GM12878 (cell line): ENCODE data around the gene CDH16. TPM values are rescaled to one million over a fixed set of nuclear protein-coding genes. Genes with fewer than 3 reads are reported as not detected.

Source experiments
- ATAC-seq: fragments of 200-7000 bp; cut with Tn5 transposase; 3 replicates; pipeline ENCODE4 v1.9.1; 2020; ENCODE audit warnings: mild to moderate bottlenecking, moderate library complexity
- BruUV-seq: library from RNA; stranded (reverse); fragments of 400-500 nt; replicated peaks from 2 replicates; lab custom pipeline; 2021; lab: Mats Ljungman, UMichigan
- CTCF ChIA-PET: fragments of 300-600 bp; sonication (Branson Sonifier 250); formaldehyde crosslinking; extraction: SDS; loops from one replicate; lab custom pipeline; 2021; ENCODE audit warnings: inconsistent platforms; lab: Yijun Ruan, JAX
- POLR2A ChIA-PET: fragments of 350-600 bp; formaldehyde crosslinking; extraction: SDS; loops from one replicate; lab custom pipeline; 2021; ENCODE audit warnings: inconsistent platforms; lab: Charles Lee
- RAD21 ChIA-PET: fragments of 300-600 bp; sonication (Branson Sonifier 250); formaldehyde crosslinking; loops from one replicate; lab custom pipeline; 2023; ENCODE audit warnings: antibody characterized with exemption; ENCODE audit not compliant: unreplicated experiment; lab: Charles Lee
- SMC1A ChIA-PET: fragments of 300-600 bp; sonication (Branson Sonifier 250); formaldehyde crosslinking; loops from one replicate; lab custom pipeline; 2023; ENCODE audit not compliant: unreplicated experiment, uncharacterized antibody; lab: Charles Lee
- DNase-seq: peaks from one replicate; pipeline ENCODE4 v3.0.0-alpha.2; 2011; ENCODE audit warnings: low read depth, low spot score
- FAIRE-seq: peaks from 3 replicates; lab custom pipeline; 2011; peaks lifted over from hg19 to GRCh38; lab: Jason Lieb, UNC
- H2AFZ ChIP-seq: 2 replicates; pipeline ENCODE4 v1.6.0; 2011; ENCODE audit warnings: low read depth, low read length, control low read depth; ENCODE audit not compliant: control insufficient read depth
- H3K27ac ChIP-seq: 2 replicates; pipeline ENCODE4 v1.5.1; 2011; ENCODE audit warnings: control low read depth; ENCODE audit not compliant: control insufficient read depth, insufficient read depth
- H3K27me3 ChIP-seq, 2 experiments: replicated peaks in 1 of 2; 2 replicates each; pipeline versions ENCODE4 v1.6.0 to v1.6.1; 2011; ENCODE audit warnings: low read length in 1 of 2; ENCODE audit not compliant: control insufficient read depth in 2 of 2, insufficient read depth in 2 of 2
- H3K36me3 ChIP-seq, 2 experiments: 2 replicates each; pipeline ENCODE4 v1.5.1; 2011; ENCODE audit warnings: low read length in 1 of 2; ENCODE audit not compliant: control insufficient read depth in 2 of 2, insufficient read depth in 2 of 2
- H3K4me1 ChIP-seq: 2 replicates; pipeline ENCODE4 v1.6.1; 2011; ENCODE audit warnings: mild to moderate bottlenecking, low read length, moderate library complexity, mixed read lengths; ENCODE audit not compliant: control insufficient read depth, insufficient read depth
- H3K4me2 ChIP-seq: 2 replicates; pipeline ENCODE4 v1.6.0; 2011; ENCODE audit warnings: control low read depth; ENCODE audit not compliant: control insufficient read depth, insufficient read depth
- H3K4me3 ChIP-seq: fragments of 200-600 bp; sonication (generic); 2 replicates; pipeline ENCODE4 v1.5.1; 2016
- H3K79me2 ChIP-seq: 2 replicates; pipeline ENCODE4 v1.6.0; 2011; ENCODE audit warnings: low read length; ENCODE audit not compliant: control insufficient read depth, insufficient read depth
- H3K9ac ChIP-seq: 2 replicates; pipeline ENCODE4 v1.8.0; 2011; ENCODE audit warnings: low read length, control low read depth, mixed read lengths; ENCODE audit not compliant: control insufficient read depth, insufficient read depth
- H3K9me3 ChIP-seq: replicated peaks from 3 replicates; pipeline ENCODE4 v1.5.1; 2011; ENCODE audit warnings: mild to moderate bottlenecking, low read length; ENCODE audit not compliant: control insufficient read depth, insufficient read depth
- H4K20me1 ChIP-seq: 2 replicates; pipeline ENCODE4 v1.6.0; 2011; ENCODE audit not compliant: control insufficient read depth, insufficient read depth
- CTCF ChIP-seq, 3 experiments: IDR thresholded peaks in 2 of 3; conservative IDR thresholded peaks in 1 of 3; 2 replicates each; pipeline ENCODE4 v1.5.1; 2011; ENCODE audit warnings: low read depth in 3 of 3, low read length in 3 of 3, mild to moderate bottlenecking in 3 of 3, control low read depth in 2 of 3, moderate library complexity in 2 of 3, inconsistent platforms in 1 of 3, mixed read lengths in 1 of 3; ENCODE audit not compliant: control insufficient read depth in 2 of 3, insufficient read depth in 1 of 3; ENCODE audit errors: extremely low read depth in 1 of 3
- NFXL1 ChIP-seq: fragments of 450-650 bp; IDR thresholded peaks from 2 replicates; pipeline ENCODE4 v1.6.1; 2017; ENCODE audit warnings: antibody characterized with exemption, mild to moderate bottlenecking, borderline replicate concordance
- ZNF207 ChIP-seq: fragments of 450-650 bp; IDR thresholded peaks from 2 replicates; pipeline ENCODE4 v1.6.1; 2014; ENCODE audit warnings: antibody characterized with exemption, mild to moderate bottlenecking, borderline replicate concordance
- WGBS: methylation state at CpG from one replicate; pipeline ENCODE4 v1.1.6; 2016; ENCODE audit warnings: low lambda C conversion rate; ENCODE audit not compliant: insufficient replicate concordance, insufficient coverage; ENCODE audit errors: missing lambda C conversion rate; 5-methylcytosine and 5-hydroxymethylcytosine counted together
- in situ Hi-C: fragments of 300-500 bp; cut with MboI; formaldehyde crosslinking; loops from 9 replicates; pipeline ENCODE4 v1.14.3; 2018; ENCODE audit warnings: mixed read lengths
- intact Hi-C: fragments of 100-400 bp; cut with micrococcal nuclease; formaldehyde crosslinking; loops from one replicate; pipeline ENCODE4 v1.14.2; 2022; ENCODE audit not compliant: unreplicated experiment
- polyA plus RNA-seq, 11 experiments: library from polyadenylated mRNA; depleted of rRNA in 4 of 11; unstranded in 6 of 11; stranded (reverse) in 5 of 11; fragments of >200 nt; fragmentation: Nextera tagmentation in 4 of 11; fragmentation: Illumina TruSeq in 1 of 11; extraction: Ambion mirVana in 4 of 11; extraction: Trizol in 1 of 11; gene quantifications; 1 replicate in 1 of 11; 2 replicates in 10 of 11; pipeline versions ENCODE4 v1.2.1 to v1.2.3, GENCODE V29; 2011 to 2016; ENCODE audit warnings: inconsistent platforms in 2 of 11, missing spikeins in 2 of 11, low read depth in 1 of 11
- total RNA-seq, 4 experiments: library from RNA; depleted of rRNA in 3 of 4; stranded (reverse); fragments of >200 nt in 3 of 4; fragmentation: Illumina TruSeq in 1 of 4; extraction: Trizol in 1 of 4; gene quantifications; 2 replicates each; pipeline versions ENCODE4 v1.2.1 to v1.2.3, GENCODE V29; 2013 to 2021
- TF ChIP-seq, protein P1 (sequence below): fragments of 450-650 bp; IDR thresholded peaks from 2 replicates; pipeline ENCODE4 v1.6.1; 2016; ENCODE audit warnings: mild to moderate bottlenecking
- TF ChIP-seq, protein P2 (sequence below): IDR thresholded peaks from 2 replicates; pipeline ENCODE4 v1.6.1; 2011; ENCODE audit warnings: mild to moderate bottlenecking, low read depth, low read length, moderate library complexity; ENCODE audit not compliant: insufficient replicate concordance

CDH16 gene
- total and polyA plus RNA-seq, 10 of the 15 experiments (the other 5 are each of a cell fraction or from before 2014, with no cell fraction given) = 0.05 TPM; not detected in 9

DNA sequence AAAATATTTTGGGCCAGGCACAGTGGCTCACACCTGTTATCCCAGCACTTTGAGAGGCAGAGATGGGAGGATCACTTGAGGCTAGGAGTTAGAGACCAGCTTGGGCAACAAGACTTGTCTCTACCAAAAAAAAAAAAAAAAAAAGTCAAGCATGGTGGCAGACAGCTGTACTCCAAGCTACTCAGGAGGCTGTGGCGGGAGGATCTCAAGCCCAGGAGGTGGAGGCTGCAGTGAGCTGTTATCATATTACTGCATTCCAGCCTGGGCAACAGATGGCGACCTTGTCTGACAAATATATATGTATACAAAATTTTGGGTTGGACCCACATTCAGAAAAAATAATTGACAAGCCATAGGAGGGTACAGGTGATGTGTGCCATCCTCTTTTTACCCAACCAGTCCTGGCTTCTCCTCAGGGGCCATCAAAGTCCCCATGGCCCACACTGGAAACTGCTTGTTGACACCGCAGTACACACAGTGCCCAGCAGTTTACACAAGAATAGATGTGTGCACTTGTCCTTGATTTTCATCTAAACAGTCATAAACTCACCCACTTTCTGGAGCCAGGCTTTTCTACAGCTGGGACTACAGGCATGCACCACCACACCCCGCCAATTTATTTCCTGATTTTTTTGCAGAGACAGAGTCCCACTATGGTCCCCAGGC lies 18.3 kb upstream of the CDH16 start:
- ChIA-PET RAD21 (no interaction called here), SMC1A (no interaction called here)
- no peak for FAIRE-seq
- no peak overlapping the region for H3K27ac ChIP-seq
- in situ Hi-C loops = loop anchor here (10.0 kb wide), 1 partner anchor 58 kb away; no protein-coding TSS in a partner anchor
- no TSS peak for BruUV-seq
- H3K79me2 ChIP-seq = peaks cover 33% of the 10 kb centered on the region
- no peaks in the 10 kb centered on the region for H3K27me3 ChIP-seq
- H3K9ac ChIP-seq = no peak overlapping the region
- H3K9me3 ChIP-seq = no peaks in the 10 kb centered on the region
- TF ChIP-seq ZNF207 (no peak), NFXL1 (no peak), CTCF (IDR thresholded peaks at IDR 0.05 in 2 of 3, conservative IDR thresholded peaks at IDR 0.05 in 1 of 3; ENCODE audit: control insufficient read depth in 2 of 3, extremely low read depth in 1 of 3, insufficient read depth in 1 of 3, low read depth in 3 of 3, low read length in 3 of 3) (peak in 1 of 3 experiments; percentile 1; a peak in 1 of 6 replicates)
- TF ChIP-seq, protein P1, sequence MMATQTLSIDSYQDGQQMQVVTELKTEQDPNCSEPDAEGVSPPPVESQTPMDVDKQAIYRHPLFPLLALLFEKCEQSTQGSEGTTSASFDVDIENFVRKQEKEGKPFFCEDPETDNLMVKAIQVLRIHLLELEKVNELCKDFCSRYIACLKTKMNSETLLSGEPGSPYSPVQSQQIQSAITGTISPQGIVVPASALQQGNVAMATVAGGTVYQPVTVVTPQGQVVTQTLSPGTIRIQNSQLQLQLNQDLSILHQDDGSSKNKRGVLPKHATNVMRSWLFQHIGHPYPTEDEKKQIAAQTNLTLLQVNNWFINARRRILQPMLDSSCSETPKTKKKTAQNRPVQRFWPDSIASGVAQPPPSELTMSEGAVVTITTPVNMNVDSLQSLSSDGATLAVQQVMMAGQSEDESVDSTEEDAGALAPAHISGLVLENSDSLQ = no peak
- TF ChIP-seq, protein P2, sequence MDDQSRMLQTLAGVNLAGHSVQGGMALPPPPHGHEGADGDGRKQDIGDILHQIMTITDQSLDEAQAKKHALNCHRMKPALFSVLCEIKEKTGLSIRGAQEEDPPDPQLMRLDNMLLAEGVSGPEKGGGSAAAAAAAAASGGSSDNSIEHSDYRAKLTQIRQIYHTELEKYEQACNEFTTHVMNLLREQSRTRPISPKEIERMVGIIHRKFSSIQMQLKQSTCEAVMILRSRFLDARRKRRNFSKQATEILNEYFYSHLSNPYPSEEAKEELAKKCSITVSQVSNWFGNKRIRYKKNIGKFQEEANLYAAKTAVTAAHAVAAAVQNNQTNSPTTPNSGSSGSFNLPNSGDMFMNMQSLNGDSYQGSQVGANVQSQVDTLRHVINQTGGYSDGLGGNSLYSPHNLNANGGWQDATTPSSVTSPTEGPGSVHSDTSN = no peak
- TF ChIP-seq, all 136 proteins: peak for 1
- H3K4me1 ChIP-seq = peaks cover 7% of the 10 kb centered on the region
- no peak overlapping the region for H3K4me3 ChIP-seq
- H4K20me1 ChIP-seq = no peaks in the 10 kb centered on the region
- peaks cover 2 to 3% of the 10 kb centered on the region in 2 experiments for H3K36me3 ChIP-seq
- H3K4me2 ChIP-seq = no peak overlapping the region
- intact Hi-C loops = no loop called here
- CTCF ChIA-PET = interaction anchor here (2.1 kb wide), 1 partner anchor 42 kb away, joined by 6 read pairs; no protein-coding TSS in a partner anchor
- DNase-seq (no peak), ATAC-seq (no peak)
- no peak overlapping the region for H2AFZ ChIP-seq
- POLR2A ChIA-PET = interaction anchor here (0.7 kb wide), 1 partner anchor 9 kb away, joined by 3 read pairs; no protein-coding TSS in a partner anchor
- WGBS = 57% methylated on average over 4 of the region's 4 CpGs
